ENCODE data around the gene POFUT2.

The POFUT2 gene

GRCh38 chr21:45287438-45288391, at the start of gene POFUT2:
TSS of gene POFUT2 (minus strand) at chr21:45287895. CDS start at chr21:45287871, 24 bp downstream.
- DNase-seq: peak; percentile 72

- no peak for DNase-seq
Observed at GRCh38 chr21:45336870-45337269, 49.2 kb upstream of the POFUT2 start.

- DNase-seq: no peak
Observed at GRCh38 chr21:45336535-45336810, 48.8 kb upstream of the POFUT2 start.

GRCh38 chr21:45335761-45336534, 48.3 kb upstream of the POFUT2 start:
- DNase-seq: no peak

GRCh38 chr21:45335151-45335760, 47.6 kb upstream of the POFUT2 start:
- DNase-seq: no peak

GRCh38 chr21:45334591-45335081, 46.9 kb upstream of the POFUT2 start:
- DNase-seq: no peak

GRCh38 chr21:45334134-45334533, 46.4 kb upstream of the POFUT2 start:
- no peak for DNase-seq

GRCh38 chr21:45333583-45334121, 46.0 kb upstream of the POFUT2 start:
- DNase-seq: no peak

GRCh38 chr21:45332981-45333582, 45.4 kb upstream of the POFUT2 start:
- no peak for DNase-seq

GRCh38 chr21:45332415-45332814, 44.7 kb upstream of the POFUT2 start:
- DNase-seq: no peak

- no peak for DNase-seq
Observed at GRCh38 chr21:45331531-45332147, 43.9 kb upstream of the POFUT2 start.

- DNase-seq: no peak
Observed at GRCh38 chr21:45330851-45331261, 43.2 kb upstream of the POFUT2 start.

GRCh38 chr21:45330075-45330781, 42.5 kb upstream of the POFUT2 start:
- no peak for DNase-seq

- no peak for DNase-seq
Observed at GRCh38 chr21:45329261-45330074, 41.8 kb upstream of the POFUT2 start.

- no peak for DNase-seq
Observed at GRCh38 chr21:45328198-45329091, 40.8 kb upstream of the POFUT2 start.

- DNase-seq: no peak
Observed at GRCh38 chr21:45327441-45328197, 39.9 kb upstream of the POFUT2 start.

GRCh38 chr21:45326891-45327440, 39.3 kb upstream of the POFUT2 start:
- DNase-seq: no peak

GRCh38 chr21:45326169-45326851, 38.6 kb upstream of the POFUT2 start:
- DNase-seq: no peak
